Testis (tissue), 2 donors: Measurements from ENCODE around the gene GAB2.

ENCODE experiments used
- POLR2A ChIP-seq: fragments of 450-650 bp; IDR thresholded peaks from one replicate; pipeline ENCODE4 v1.6.1; 2017; ENCODE audit warnings: antibody characterized with exemption, mild to moderate bottlenecking, moderate library complexity
- TF ChIP-seq, protein P1 (sequence below), 3 experiments: fragments of 450-650 bp in 2 of 3; fragments of 200-600 bp in 1 of 3; sonication (generic) in 1 of 3; IDR thresholded peaks; one replicate each; pipeline ENCODE4 v1.5.1; 2016 to 2019; ENCODE audit warnings: antibody characterized with exemption in 3 of 3, mild to moderate bottlenecking in 2 of 3, moderate library complexity in 1 of 3

DNA sequence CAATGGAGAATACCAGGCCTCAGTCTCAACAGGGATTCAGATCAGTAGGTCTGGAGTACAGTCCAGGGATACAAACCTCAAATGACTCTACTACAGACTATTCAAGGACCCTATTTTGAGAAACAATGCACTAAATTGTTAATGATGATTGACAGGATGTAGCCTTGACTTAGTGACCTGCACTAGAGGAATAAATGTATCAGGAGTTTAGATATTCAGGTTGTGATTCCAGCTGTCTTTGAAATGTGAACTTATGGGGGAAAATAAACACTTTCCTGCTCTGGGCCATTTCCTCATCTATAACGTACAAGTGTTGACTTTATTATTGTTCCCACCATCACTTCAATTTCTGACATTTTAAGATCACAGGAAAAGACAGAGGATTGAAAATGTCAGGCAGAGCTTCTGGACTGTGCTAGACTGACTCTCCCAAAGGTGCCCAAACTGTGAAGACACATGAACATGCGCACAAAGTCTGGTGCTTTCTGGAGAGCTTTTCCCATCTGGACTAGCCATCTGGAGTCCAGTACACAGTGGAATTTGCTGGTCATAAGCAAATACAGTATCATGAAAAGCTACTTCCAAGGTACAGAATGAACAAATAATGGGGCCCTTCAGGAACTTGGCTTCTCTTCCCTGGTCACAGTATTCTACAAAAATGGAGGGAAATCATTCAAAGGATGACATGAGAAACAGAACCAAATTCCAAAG is 118.5 kb downstream of the GAB2 start:
- no peak for TF ChIP-seq POLR2A
- TF ChIP-seq, protein P1, sequence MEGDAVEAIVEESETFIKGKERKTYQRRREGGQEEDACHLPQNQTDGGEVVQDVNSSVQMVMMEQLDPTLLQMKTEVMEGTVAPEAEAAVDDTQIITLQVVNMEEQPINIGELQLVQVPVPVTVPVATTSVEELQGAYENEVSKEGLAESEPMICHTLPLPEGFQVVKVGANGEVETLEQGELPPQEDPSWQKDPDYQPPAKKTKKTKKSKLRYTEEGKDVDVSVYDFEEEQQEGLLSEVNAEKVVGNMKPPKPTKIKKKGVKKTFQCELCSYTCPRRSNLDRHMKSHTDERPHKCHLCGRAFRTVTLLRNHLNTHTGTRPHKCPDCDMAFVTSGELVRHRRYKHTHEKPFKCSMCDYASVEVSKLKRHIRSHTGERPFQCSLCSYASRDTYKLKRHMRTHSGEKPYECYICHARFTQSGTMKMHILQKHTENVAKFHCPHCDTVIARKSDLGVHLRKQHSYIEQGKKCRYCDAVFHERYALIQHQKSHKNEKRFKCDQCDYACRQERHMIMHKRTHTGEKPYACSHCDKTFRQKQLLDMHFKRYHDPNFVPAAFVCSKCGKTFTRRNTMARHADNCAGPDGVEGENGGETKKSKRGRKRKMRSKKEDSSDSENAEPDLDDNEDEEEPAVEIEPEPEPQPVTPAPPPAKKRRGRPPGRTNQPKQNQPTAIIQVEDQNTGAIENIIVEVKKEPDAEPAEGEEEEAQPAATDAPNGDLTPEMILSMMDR (IDR thresholded peaks at IDR 0.05), result no peak
